A673 (cell line): ENCODE data around the gene RNPEPL1.

Source experiments
- EZH2 ChIP-seq: fragments of 200-600 bp; sonication (generic); IDR thresholded peaks from 2 replicates; pipeline ENCODE4 v1.6.1; 2017; ENCODE audit warnings: borderline replicate concordance, low read depth, mild to moderate bottlenecking, mixed read lengths, antibody characterized with exemption, low read length; ENCODE audit not compliant: poor library complexity, severe bottlenecking
- TF ChIP-seq, protein P1 (sequence below): fragments of 300-800, 200-600 bp; sonication (generic); conservative IDR thresholded peaks from 2 replicates; pipeline ENCODE4 v1.5.1; 2017; ENCODE audit warnings: low read depth, mild to moderate bottlenecking, antibody characterized with exemption, low read length, moderate library complexity, mixed read lengths

DNA sequence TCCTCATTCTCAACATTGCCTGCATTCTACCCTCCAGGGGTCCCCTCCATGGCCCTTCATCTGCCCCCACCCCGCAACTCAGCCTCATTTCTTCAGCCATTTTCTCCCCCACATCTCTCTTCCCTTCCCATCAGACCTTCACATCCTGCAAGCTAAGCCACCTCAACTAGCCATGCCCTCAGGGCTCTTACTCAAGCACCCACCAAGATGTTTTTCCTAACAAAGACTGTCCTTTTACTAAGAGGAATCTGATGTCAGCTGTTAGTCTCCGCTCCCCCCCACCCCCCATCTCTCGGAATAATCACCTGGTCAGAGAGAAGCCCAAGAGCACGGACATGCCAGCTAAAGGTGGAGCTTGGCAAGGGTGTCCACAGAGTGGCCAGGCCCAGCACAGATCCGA lies 13.5 kb downstream of the RNPEPL1 start:
- TF ChIP-seq, protein P1, sequence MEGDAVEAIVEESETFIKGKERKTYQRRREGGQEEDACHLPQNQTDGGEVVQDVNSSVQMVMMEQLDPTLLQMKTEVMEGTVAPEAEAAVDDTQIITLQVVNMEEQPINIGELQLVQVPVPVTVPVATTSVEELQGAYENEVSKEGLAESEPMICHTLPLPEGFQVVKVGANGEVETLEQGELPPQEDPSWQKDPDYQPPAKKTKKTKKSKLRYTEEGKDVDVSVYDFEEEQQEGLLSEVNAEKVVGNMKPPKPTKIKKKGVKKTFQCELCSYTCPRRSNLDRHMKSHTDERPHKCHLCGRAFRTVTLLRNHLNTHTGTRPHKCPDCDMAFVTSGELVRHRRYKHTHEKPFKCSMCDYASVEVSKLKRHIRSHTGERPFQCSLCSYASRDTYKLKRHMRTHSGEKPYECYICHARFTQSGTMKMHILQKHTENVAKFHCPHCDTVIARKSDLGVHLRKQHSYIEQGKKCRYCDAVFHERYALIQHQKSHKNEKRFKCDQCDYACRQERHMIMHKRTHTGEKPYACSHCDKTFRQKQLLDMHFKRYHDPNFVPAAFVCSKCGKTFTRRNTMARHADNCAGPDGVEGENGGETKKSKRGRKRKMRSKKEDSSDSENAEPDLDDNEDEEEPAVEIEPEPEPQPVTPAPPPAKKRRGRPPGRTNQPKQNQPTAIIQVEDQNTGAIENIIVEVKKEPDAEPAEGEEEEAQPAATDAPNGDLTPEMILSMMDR: no peak
- TF ChIP-seq EZH2: no peak
